Nephron (organoid): ENCODE data around the gene SLITRK5.

Source experiments
- H3K27ac Mint-ChIP-seq, 3 experiments: 2 replicates each; pipeline ENCODE4 v1.8.0; 2020; ENCODE audit warnings: mixed read lengths in 3 of 3, mild to moderate bottlenecking in 2 of 3, moderate library complexity in 1 of 3
- H3K27me3 Mint-ChIP-seq: 2 replicates; pipeline ENCODE4 v1.8.0; 2021; ENCODE audit warnings: low read depth, mild to moderate bottlenecking, moderate library complexity, mixed read lengths
- H3K36me3 Mint-ChIP-seq: 2 replicates; pipeline ENCODE4 v1.8.0; 2020; ENCODE audit warnings: low read depth, mixed read lengths
- H3K4me1 Mint-ChIP-seq: 2 replicates; pipeline ENCODE4 v1.8.0; 2020; ENCODE audit warnings: mixed read lengths
- H3K4me3 Mint-ChIP-seq, 3 experiments: 2 replicates each; pipeline ENCODE4 v1.8.0; 2020; ENCODE audit warnings: mild to moderate bottlenecking in 3 of 3, mixed read lengths in 3 of 3, moderate library complexity in 2 of 3
- H3K9me3 Mint-ChIP-seq: 2 replicates; pipeline ENCODE4 v1.8.0; 2020; ENCODE audit warnings: mixed read lengths
- CTCF ChIP-seq, 3 experiments: fragments of 200-600 bp; sonication (generic); IDR thresholded peaks; one replicate each; pipeline ENCODE4 v1.5.0; 2021; ENCODE audit warnings: antibody characterized with exemption in 3 of 3; ENCODE audit not compliant: unreplicated experiment in 3 of 3

SLITRK5 gene

GRCh38 chr13:87667686-87668085 lies 3.5 kb upstream of the SLITRK5 start:
- TF ChIP-seq CTCF (IDR thresholded peaks at IDR 0.05; ENCODE audit: unreplicated experiment in 3 of 3), result no peak
- Mint-ChIP-seq H3K4me3 (no peak overlapping the region), H3K27me3 (peaks cover 13% of the 10 kb centered on the region), H3K9me3 (no peaks in the 10 kb centered on the region), H3K4me1 (peaks cover 4% of the 10 kb centered on the region), H3K36me3 (no peaks in the 10 kb centered on the region), H3K27ac (no peak overlapping the region)

DNA sequence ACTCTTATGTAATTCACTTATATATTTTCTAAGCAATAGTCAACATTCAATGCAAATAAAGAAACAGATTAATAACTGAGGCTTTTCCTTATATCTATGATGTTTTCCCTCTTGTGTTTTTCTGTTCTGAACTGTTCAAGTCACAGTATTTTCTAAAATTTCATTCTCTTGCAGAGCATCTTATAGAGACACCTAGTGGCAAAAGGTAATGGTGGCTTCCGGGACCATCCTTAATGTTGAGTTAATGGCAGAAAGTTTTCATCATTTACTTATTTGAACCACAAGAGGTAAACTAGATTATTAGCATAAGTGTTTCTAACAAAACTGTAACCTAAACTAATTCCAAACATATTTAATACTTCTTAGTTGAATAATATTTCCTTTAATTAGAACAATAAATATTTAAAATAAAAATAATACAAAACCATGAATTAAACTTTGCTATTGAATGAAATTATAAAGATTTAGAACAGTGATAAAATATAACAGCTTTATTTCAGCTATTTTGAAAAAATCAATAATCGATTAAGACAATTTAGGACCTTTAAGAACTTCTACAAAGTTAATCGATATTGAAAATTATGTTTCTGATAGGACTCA lies 1.7 kb upstream of the SLITRK5 start:
- peak overlapping the region in 1 of 3 experiments; percentile 26 for H3K4me3 Mint-ChIP-seq
- peaks cover 28% of the 10 kb centered on the region for H3K27me3 Mint-ChIP-seq
- peaks cover 16% of the 10 kb centered on the region for H3K4me1 Mint-ChIP-seq
- H3K9me3 Mint-ChIP-seq, result no peaks in the 10 kb centered on the region
- peak; percentile 71 to 74 (median 73) for TF ChIP-seq CTCF (IDR thresholded peaks at IDR 0.05; ENCODE audit: unreplicated experiment in 3 of 3)
- no peaks in the 10 kb centered on the region for H3K36me3 Mint-ChIP-seq
- no peak overlapping the region for H3K27ac Mint-ChIP-seq

DNA sequence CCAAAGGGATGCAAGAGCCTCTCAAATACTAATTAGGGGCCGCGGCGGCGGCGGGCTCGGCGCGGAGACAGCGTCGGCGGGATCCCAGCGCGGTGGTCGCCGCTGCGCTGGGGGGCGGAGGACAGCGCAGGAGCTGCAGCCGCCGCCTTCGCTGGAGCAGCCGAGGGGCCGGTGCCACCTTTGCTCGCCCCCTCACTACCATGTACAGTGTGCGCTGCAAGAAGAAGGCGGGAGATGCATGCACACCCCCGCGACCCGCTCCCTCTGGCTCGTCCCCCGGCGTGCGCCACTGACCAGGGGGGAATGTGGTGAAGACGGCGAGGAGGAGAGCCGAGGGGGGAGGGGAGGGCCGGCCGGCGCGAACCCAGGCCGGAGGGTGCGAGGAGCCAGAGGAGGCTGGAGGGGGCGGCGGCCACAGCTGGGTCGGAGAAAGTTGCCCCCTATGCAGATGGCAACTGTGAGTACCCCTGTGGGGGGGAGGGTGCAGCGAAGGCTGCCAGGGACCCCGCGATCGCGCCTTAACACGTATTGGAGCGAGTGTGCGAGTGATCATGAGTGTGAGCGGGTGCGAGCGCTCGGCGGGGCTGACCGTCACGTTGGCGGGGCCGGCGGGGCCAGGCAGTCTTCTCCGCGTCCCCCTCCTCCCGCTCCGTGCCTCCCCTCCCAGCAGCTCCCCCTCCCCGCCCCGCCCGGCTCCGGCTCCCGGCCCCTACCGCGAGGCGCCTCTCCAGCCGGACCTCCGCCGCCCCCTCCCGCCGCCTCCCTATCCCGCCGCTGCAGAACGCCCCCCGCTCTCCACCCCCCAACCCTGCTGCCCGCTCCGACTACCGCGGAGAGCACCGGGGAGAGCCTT lies 808 bp downstream of the SLITRK5 start:
- Mint-ChIP-seq H3K9me3 (peaks cover 6% of the 10 kb centered on the region), H3K27me3 (peaks cover 50% of the 10 kb centered on the region), H3K4me3 (peak overlapping the region; percentile 93 to 98 (median 93)), H3K36me3 (peaks cover 18% of the 10 kb centered on the region), H3K27ac (peak overlapping the region; percentile 58 to 89 (median 73)), H3K4me1 (peaks cover 14% of the 10 kb centered on the region)
- no peak for TF ChIP-seq CTCF (IDR thresholded peaks at IDR 0.05; ENCODE audit: unreplicated experiment in 3 of 3)

- Mint-ChIP-seq H3K27ac (peak overlapping the region; percentile 73 to 83 (median 80)), H3K27me3 (peaks cover 71% of the 10 kb centered on the region), H3K9me3 (peaks cover 9% of the 10 kb centered on the region), H3K4me3 (peak overlapping the region; percentile 89 to 98 (median 96)), H3K4me1 (peaks cover 20% of the 10 kb centered on the region), H3K36me3 (peaks cover 29% of the 10 kb centered on the region)
- no peak for TF ChIP-seq CTCF (IDR thresholded peaks at IDR 0.05; ENCODE audit: unreplicated experiment in 3 of 3)
Measured at GRCh38 chr13:87674247-87674738, 3.1 kb downstream of the SLITRK5 start.

GRCh38 chr13:87675851-87676250 lies 4.7 kb downstream of the SLITRK5 start:
- H3K27ac Mint-ChIP-seq, result no peak overlapping the region
- H3K27me3 Mint-ChIP-seq, result peaks cover 71% of the 10 kb centered on the region
- TF ChIP-seq CTCF (IDR thresholded peaks at IDR 0.05; ENCODE audit: unreplicated experiment in 3 of 3), result no peak
- peaks cover 29% of the 10 kb centered on the region for H3K36me3 Mint-ChIP-seq
- H3K4me3 Mint-ChIP-seq, result peak overlapping the region in 2 of 3 experiments; percentile 29 to 49
- H3K9me3 Mint-ChIP-seq, result peaks cover 9% of the 10 kb centered on the region
- peaks cover 20% of the 10 kb centered on the region for H3K4me1 Mint-ChIP-seq
